H1 (cell line): ENCODE data around the gene CASP5. TPM values are rescaled to one million over a fixed set of nuclear protein-coding genes. Genes with fewer than 3 reads are reported as not detected.

ENCODE experiments used
- CTCF ChIA-PET: fragments of 300-600 bp; sonication (Branson Sonifier 250); formaldehyde crosslinking; loops from one replicate; lab custom pipeline; 2021; ENCODE audit not compliant: partially characterized antibody; lab: Charles Lee
- POLR2A ChIA-PET: fragments of 300-600 bp; sonication (Branson Sonifier 250); formaldehyde crosslinking; loops from one replicate; lab custom pipeline; 2021; ENCODE audit warnings: inconsistent platforms; ENCODE audit not compliant: partially characterized antibody; lab: Charles Lee
- DNase-seq, 2 experiments: peaks; one replicate each; pipeline versions ENCODE4 v3.0.0 to v3.0.0-alpha.2; 2010 to 2022; ENCODE audit warnings: low spot score in 2 of 2, low read depth in 1 of 2, mixed read lengths in 1 of 2
- FAIRE-seq: peaks from 2 replicates; lab custom pipeline; 2011; peaks lifted over from hg19 to GRCh38; lab: Jason Lieb, UNC
- H2AFZ ChIP-seq: 2 replicates; pipeline ENCODE4 v1.8.1; 2012; ENCODE audit warnings: low read length, inconsistent platforms
- H2AK5ac ChIP-seq: 2 replicates; pipeline ENCODE4 v1.6.1; 2013; ENCODE audit warnings: low read depth, low read length
- H2BK120ac ChIP-seq: replicated peaks from 2 replicates; pipeline ENCODE3; 2013; ENCODE audit warnings: low read depth, low read length, inconsistent platforms
- H2BK12ac ChIP-seq: 2 replicates; pipeline ENCODE4 v1.6.1; 2013; ENCODE audit warnings: low read depth, low read length
- H2BK15ac ChIP-seq: 2 replicates; pipeline ENCODE4 v1.6.1; 2013; ENCODE audit warnings: low read length
- H2BK20ac ChIP-seq: 2 replicates; pipeline ENCODE4 v1.6.1; 2013; ENCODE audit warnings: low read length
- H2BK5ac ChIP-seq: 2 replicates; pipeline ENCODE4 v1.6.1; 2013; ENCODE audit warnings: low read depth, low read length
- H3K14ac ChIP-seq: 2 replicates; pipeline ENCODE4 v1.6.1; 2013; ENCODE audit warnings: inconsistent platforms; ENCODE audit not compliant: insufficient read length
- H3K18ac ChIP-seq: 2 replicates; pipeline ENCODE4 v1.6.1; 2013; ENCODE audit warnings: low read length; ENCODE audit errors: extremely low read depth
- H3K23ac ChIP-seq: 2 replicates; pipeline ENCODE4 v1.6.1; 2013; ENCODE audit warnings: inconsistent platforms; ENCODE audit not compliant: insufficient read length
- H3K23me2 ChIP-seq: 2 replicates; pipeline ENCODE4 v1.6.1; 2013; ENCODE audit warnings: low read depth, low read length
- H3K27ac ChIP-seq: 2 replicates; pipeline ENCODE4 v1.6.1; 2011; ENCODE audit warnings: low read depth, low read length, inconsistent platforms
- H3K27me3 ChIP-seq, 4 experiments: replicated peaks in 1 of 4; 1 replicate in 1 of 4; 2 replicates in 3 of 4; pipeline versions ENCODE4 v1.6.1 to v1.8.1; 2011 to 2013; ENCODE audit warnings: low read length in 3 of 4, mild to moderate bottlenecking in 3 of 4, inconsistent platforms in 2 of 4, mixed read lengths in 2 of 4, moderate library complexity in 1 of 4; ENCODE audit not compliant: control insufficient read depth in 3 of 4, insufficient read depth in 3 of 4; ENCODE audit errors: extremely low read depth in 1 of 4
- H3K36me3 ChIP-seq, 4 experiments: 2 replicates each; pipeline versions ENCODE4 v1.6.1 to v1.8.1; 2011 to 2013; ENCODE audit warnings: mild to moderate bottlenecking in 4 of 4, low read length in 3 of 4, moderate library complexity in 2 of 4, control low read depth in 1 of 4, inconsistent platforms in 1 of 4; ENCODE audit not compliant: insufficient read depth in 4 of 4, control insufficient read depth in 2 of 4
- H3K4ac ChIP-seq: replicated peaks from 2 replicates; pipeline ENCODE3; 2013; ENCODE audit warnings: low read length, low read depth, mixed read lengths, inconsistent platforms; ENCODE audit not compliant: insufficient read length
- H3K4me1 ChIP-seq, 4 experiments: replicated peaks in 1 of 4; 1 replicate in 1 of 4; 2 replicates in 3 of 4; pipeline versions ENCODE4 v1.6.1 to v1.8.1; 2011 to 2013; ENCODE audit warnings: low read length in 3 of 4, inconsistent platforms in 2 of 4, mixed read lengths in 1 of 4; ENCODE audit not compliant: insufficient read depth in 4 of 4, control insufficient read depth in 3 of 4
- H3K4me2 ChIP-seq, 2 experiments: 2 replicates each; pipeline versions ENCODE4 v1.6.1 to v1.8.1; 2011 to 2013; ENCODE audit warnings: low read depth in 2 of 2, low read length in 2 of 2, control low read depth in 1 of 2, inconsistent platforms in 1 of 2, mild to moderate bottlenecking in 1 of 2; ENCODE audit not compliant: insufficient read depth in 1 of 2
- H3K4me3 ChIP-seq, 4 experiments: fragments of 200-600, 300-600 bp in 1 of 4; sonication (generic), shearing (Covaris generic), sonication (Bioruptor Twin) in 1 of 4; 2 replicates each; pipeline versions ENCODE4 v1.5.1 to v1.8.1; 2011 to 2016; ENCODE audit warnings: low read length in 4 of 4, low read depth in 3 of 4, control low read depth in 2 of 4, inconsistent platforms in 2 of 4, mild to moderate bottlenecking in 2 of 4, mixed read lengths in 1 of 4, moderate library complexity in 1 of 4; ENCODE audit not compliant: insufficient read depth in 2 of 4; ENCODE audit errors: extremely low read depth in 1 of 4
- H3K56ac ChIP-seq: replicated peaks from 2 replicates; pipeline ENCODE3; 2013; ENCODE audit warnings: low read depth, mild to moderate bottlenecking, mixed read lengths, low read length, inconsistent platforms; ENCODE audit not compliant: insufficient read length
- H3K79me1 ChIP-seq: 2 replicates; pipeline ENCODE4 v1.6.1; 2013; ENCODE audit warnings: low read depth, low read length, control low read depth
- H3K79me2 ChIP-seq, 2 experiments: 2 replicates each; pipeline versions ENCODE4 v1.6.1 to v1.8.1; 2012 to 2013; ENCODE audit warnings: low read length in 2 of 2, mild to moderate bottlenecking in 2 of 2, inconsistent platforms in 1 of 2; ENCODE audit not compliant: insufficient read depth in 2 of 2, control insufficient read depth in 1 of 2
- H3K9ac ChIP-seq, 4 experiments: replicated peaks in 1 of 4; 1 replicate in 1 of 4; 2 replicates in 3 of 4; pipeline versions ENCODE4 v1.6.1 to v1.8.1; 2011 to 2013; ENCODE audit warnings: low read depth in 3 of 4, low read length in 3 of 4, control low read depth in 2 of 4, mild to moderate bottlenecking in 2 of 4, moderate library complexity in 2 of 4, inconsistent platforms in 1 of 4; ENCODE audit errors: extremely low read depth in 1 of 4
- H3K9me3 ChIP-seq, 2 experiments: 2 replicates each; pipeline versions ENCODE4 v1.6.1 to v1.8.1; 2012 to 2013; ENCODE audit warnings: mild to moderate bottlenecking in 2 of 2, moderate library complexity in 2 of 2, control low read depth in 1 of 2, inconsistent platforms in 1 of 2, low read depth in 1 of 2, low read length in 1 of 2, mixed read lengths in 1 of 2; ENCODE audit not compliant: insufficient read depth in 2 of 2
- H4K20me1 ChIP-seq, 2 experiments: replicated peaks in 1 of 2; 2 replicates each; pipeline versions ENCODE3 to v1.8.1; 2011 to 2013; ENCODE audit warnings: inconsistent platforms in 2 of 2, low read length in 2 of 2, mild to moderate bottlenecking in 1 of 2; ENCODE audit not compliant: insufficient read depth in 2 of 2, control insufficient read depth in 1 of 2
- H4K5ac ChIP-seq: 2 replicates; pipeline ENCODE4 v1.6.1; 2013; ENCODE audit warnings: low read length, low read depth, mixed read lengths, inconsistent platforms; ENCODE audit not compliant: insufficient read length
- H4K8ac ChIP-seq: 2 replicates; pipeline ENCODE4 v1.8.0; 2013; ENCODE audit warnings: mild to moderate bottlenecking, moderate library complexity, low read length, inconsistent platforms; ENCODE audit not compliant: insufficient read depth; ENCODE audit errors: extremely low read depth
- H4K91ac ChIP-seq: replicated peaks from 2 replicates; pipeline ENCODE3; 2013; ENCODE audit warnings: low read length, mixed read lengths, inconsistent platforms; ENCODE audit not compliant: insufficient read length
- BCL11A ChIP-seq, 2 experiments: IDR thresholded peaks; one replicate each; pipeline ENCODE4 v1.6.1; 2011; ENCODE audit warnings: low read depth in 2 of 2, low read length in 2 of 2, mild to moderate bottlenecking in 2 of 2
- CBX8 ChIP-seq: fragments of 300-800, 300-1000 bp; sonication (generic); IDR thresholded peaks from 2 replicates; pipeline ENCODE4 v1.7.1; 2016; ENCODE audit warnings: low read depth, low read length, borderline replicate concordance
- CEBPB ChIP-seq: IDR thresholded peaks from 2 replicates; pipeline ENCODE4 v1.6.1; 2012; ENCODE audit warnings: low read depth, low read length
- FOSL1 ChIP-seq: IDR thresholded peaks from 2 replicates; pipeline ENCODE4 v1.6.1; 2011; ENCODE audit warnings: mild to moderate bottlenecking, low read depth, low read length, moderate library complexity; ENCODE audit not compliant: insufficient read depth
- GABPA ChIP-seq: IDR thresholded peaks from 2 replicates; pipeline ENCODE4 v1.6.1; 2011; ENCODE audit warnings: mild to moderate bottlenecking, low read length, moderate library complexity, borderline replicate concordance; ENCODE audit not compliant: insufficient read depth
- HDAC6 ChIP-seq: IDR thresholded peaks from one replicate; pipeline ENCODE4 v1.7.1; 2012; ENCODE audit warnings: low read depth, mild to moderate bottlenecking, inconsistent platforms, low read length, moderate library complexity
- MAX ChIP-seq: IDR thresholded peaks from 2 replicates; pipeline ENCODE4 v1.6.1; 2012; ENCODE audit warnings: inconsistent platforms
- PHF8 ChIP-seq: fragments of 200-600 bp; sonication (generic); conservative IDR thresholded peaks from 2 replicates; pipeline ENCODE4 v1.7.1; 2012; ENCODE audit warnings: low read depth, mild to moderate bottlenecking, inconsistent platforms, low read length, moderate library complexity
- POLR2A ChIP-seq, 2 experiments: IDR thresholded peaks; 1 replicate in 1 of 2; 2 replicates in 1 of 2; pipeline ENCODE4 v1.6.1; 2011; ENCODE audit warnings: low read depth in 2 of 2, low read length in 2 of 2, mild to moderate bottlenecking in 2 of 2; ENCODE audit errors: control extremely low read depth in 1 of 2
- POU5F1 ChIP-seq: IDR thresholded peaks from 2 replicates; pipeline ENCODE4 v1.6.1; 2011; ENCODE audit warnings: low read depth, mild to moderate bottlenecking, low read length, moderate library complexity
- SP4 ChIP-seq: IDR thresholded peaks from 2 replicates; pipeline ENCODE4 v1.6.1; 2012; ENCODE audit warnings: low read length, inconsistent platforms
- SRF ChIP-seq: IDR thresholded peaks from 2 replicates; pipeline ENCODE4 v1.6.1; 2011; ENCODE audit warnings: mild to moderate bottlenecking, low read depth, low read length, moderate library complexity
- TCF12 ChIP-seq: IDR thresholded peaks from 2 replicates; pipeline ENCODE4 v1.6.1; 2011; ENCODE audit warnings: low read depth, mild to moderate bottlenecking, low read length
- TEAD4 ChIP-seq: IDR thresholded peaks from 2 replicates; pipeline ENCODE4 v1.6.1; 2012; ENCODE audit warnings: low read depth, low read length, inconsistent platforms, mixed read lengths
- ZNF274 ChIP-seq: IDR thresholded peaks from 2 replicates; pipeline ENCODE4 v1.7.0; 2012; ENCODE audit warnings: low read length, borderline replicate concordance; ENCODE audit errors: extremely low read depth
- WGBS, 2 experiments: shearing (Covaris generic) in 1 of 2; methylation state at CpG; one replicate each; pipeline versions ENCODE4 v1.1.6 to v1.1.7; 2013 to 2015; ENCODE audit warnings: low lambda C conversion rate in 2 of 2, mixed read lengths in 2 of 2, inconsistent platforms in 1 of 2, low coverage in 1 of 2, missing lambda C conversion rate in 1 of 2; ENCODE audit not compliant: insufficient replicate concordance in 2 of 2, insufficient coverage in 1 of 2, insufficient read length in 1 of 2; ENCODE audit errors: extremely low coverage in 1 of 2, missing lambda C conversion rate in 1 of 2; 5-methylcytosine and 5-hydroxymethylcytosine counted together
- polyA plus RNA-seq, 7 experiments: library from polyadenylated mRNA; depleted of rRNA in 3 of 7; stranded (reverse) in 5 of 7; unstranded in 2 of 7; fragments of >200 nt in 5 of 7; fragments of 200-250 nt in 2 of 7; gene quantifications; 1 replicate in 5 of 7; 2 replicates in 1 of 7; 4 replicates in 1 of 7; pipeline versions ENCODE4 v1.2.1 to v1.2.3, GENCODE V29; 2011 to 2013; ENCODE audit warnings: missing spikeins in 2 of 7, mixed read lengths in 2 of 7
- total RNA-seq: library from RNA; stranded (reverse); fragmentation: NEBNext Ultra II Directional; extraction: Animal tissue kit (Norgen Biotek cat#: 25700); gene quantifications from 2 replicates; pipeline ENCODE4 v1.2.1, GENCODE V29; 2021

CASP5 gene
- total and polyA plus RNA-seq, 2 of the 8 experiments (the other 6 are each of a cell fraction or from before 2014, with no cell fraction given), result not detected

DNA sequence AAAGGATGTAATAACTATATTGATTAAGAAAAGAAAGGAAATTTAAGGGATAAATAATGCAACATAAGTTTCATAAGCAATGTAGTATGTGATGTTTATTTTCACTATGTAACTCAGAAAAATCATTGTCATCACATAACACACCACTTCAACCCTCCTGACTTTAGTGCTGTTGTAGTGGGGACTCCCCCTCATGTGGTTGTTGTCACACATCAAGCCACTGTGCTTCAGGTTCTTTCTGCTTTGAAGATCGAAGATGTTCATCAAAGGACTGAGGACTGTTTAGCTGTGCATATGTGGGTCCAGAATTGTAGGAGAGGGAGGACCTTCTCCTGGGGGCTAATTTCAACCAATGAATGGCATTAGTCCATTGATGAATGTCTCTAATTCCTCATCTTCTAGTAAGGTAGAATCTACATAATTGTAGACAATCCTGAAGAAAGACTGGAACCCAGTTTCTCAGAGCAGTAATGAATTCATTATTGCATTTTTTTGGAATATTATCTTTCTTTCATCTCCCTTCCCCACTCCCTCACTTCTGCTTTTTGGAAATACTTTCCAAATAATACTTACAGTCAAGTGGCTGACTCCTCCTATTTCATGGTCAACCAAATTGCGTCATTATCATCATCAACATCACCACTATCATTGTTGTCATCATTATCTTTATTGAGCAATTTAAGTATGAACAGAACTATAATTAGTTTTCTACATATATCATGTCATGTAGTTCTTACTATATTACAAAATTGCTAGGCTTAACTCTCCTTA, 31.9 kb upstream of the CASP5 start:
- H3K27me3 ChIP-seq, result no peaks in the 10 kb centered on the region
- CTCF ChIA-PET, result no interaction called here
- H3K4me3 ChIP-seq, result no peak overlapping the region
- H2AFZ ChIP-seq, result no peak overlapping the region
- no peak overlapping the region for H2BK15ac ChIP-seq
- H4K91ac ChIP-seq, result no peak overlapping the region
- no peak overlapping the region for H2BK20ac ChIP-seq
- H2BK5ac ChIP-seq, result no peak overlapping the region
- no peak overlapping the region for H2AK5ac ChIP-seq
- H3K79me1 ChIP-seq, result no peaks in the 10 kb centered on the region
- WGBS, 2 experiments, result 67% methylated on average over 2 of the region's 2 CpGs; no CpG with 5 or more reads in 1 of the 2 experiments
- H3K4me1 ChIP-seq, result no peaks in the 10 kb centered on the region
- H3K9ac ChIP-seq, result no peak overlapping the region
- no peak overlapping the region for H3K23ac ChIP-seq
- H3K9me3 ChIP-seq, result no peaks in the 10 kb centered on the region
- no peaks in the 10 kb centered on the region for H4K20me1 ChIP-seq
- no peak overlapping the region for H4K5ac ChIP-seq
- POLR2A ChIA-PET, result no interaction called here
- no peak overlapping the region for H3K27ac ChIP-seq
- no peak for FAIRE-seq
- H3K14ac ChIP-seq, result no peak overlapping the region
- H2BK120ac ChIP-seq, result no peak overlapping the region
- no peak overlapping the region for H3K56ac ChIP-seq
- no peak overlapping the region for H3K4me2 ChIP-seq
- H4K8ac ChIP-seq, result no peak overlapping the region
- H3K79me2 ChIP-seq, result no peaks in the 10 kb centered on the region
- no peak for DNase-seq
- no peaks in the 10 kb centered on the region for H3K36me3 ChIP-seq
- no peak overlapping the region for H2BK12ac ChIP-seq
- H3K23me2 ChIP-seq, result no peaks in the 10 kb centered on the region
- no peak overlapping the region for H3K18ac ChIP-seq
- no peak for TF ChIP-seq MAX
- TF ChIP-seq SP4, result no peak
- TF ChIP-seq FOSL1, result no peak
- no peak for TF ChIP-seq GABPA
- TF ChIP-seq TEAD4, result no peak
- no peak for TF ChIP-seq TCF12
- TF ChIP-seq PHF8, result no peak
- no peak for TF ChIP-seq CBX8
- no peak for TF ChIP-seq ZNF274
- TF ChIP-seq CEBPB, result no peak
- no peak for TF ChIP-seq POLR2A (IDR thresholded peaks at IDR 0.05; ENCODE audit: control extremely low read depth in 1 of 2, low read depth in 2 of 2, low read length in 2 of 2)
- no peak for TF ChIP-seq SRF
- TF ChIP-seq HDAC6, result no peak
- TF ChIP-seq POU5F1, result no peak
- TF ChIP-seq BCL11A (IDR thresholded peaks at IDR 0.05; ENCODE audit: low read depth in 2 of 2, low read length in 2 of 2), result no peak
- H3K4ac ChIP-seq, result no peak overlapping the region
